Measurements from ENCODE around the gene PLBD1. TPM values are rescaled to one million over a fixed set of nuclear protein-coding genes. Genes with fewer than 3 reads are reported as not detected.
A peak's percentile ranks its signal among the peaks of the same experiment; 100 is the strongest.

PLBD1 gene
- total and polyA plus RNA-seq, 12 donors: 0.85 to 7.7 (median 6.6) TPM

DNA sequence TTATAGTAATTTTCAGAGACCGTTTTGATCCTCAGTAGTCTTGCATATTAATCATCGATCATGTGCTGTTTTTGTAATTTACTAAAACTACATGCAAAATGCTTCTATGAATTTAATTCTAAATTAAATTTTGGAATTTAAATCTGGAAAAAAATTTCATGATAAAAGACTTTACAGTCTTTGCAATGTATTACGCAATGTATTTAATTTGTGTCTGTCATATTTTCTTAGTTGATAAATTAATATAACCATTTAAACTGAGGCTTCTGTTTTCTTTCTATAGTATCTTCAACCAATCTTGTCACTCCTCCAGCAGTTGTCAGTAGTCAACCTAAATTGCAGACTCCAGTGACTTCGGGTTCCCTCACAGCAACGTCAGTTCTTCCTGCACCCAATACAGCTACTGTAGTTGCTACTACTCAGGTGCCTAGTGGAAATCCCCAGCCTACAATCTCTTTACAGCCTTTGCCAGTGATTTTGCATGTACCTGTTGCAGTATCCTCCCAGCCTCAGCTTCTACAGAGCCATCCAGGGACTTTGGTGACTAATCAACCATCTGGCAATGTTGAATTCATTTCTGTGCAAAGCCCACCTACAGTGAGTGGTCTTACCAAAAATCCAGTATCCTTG lies 107.4 kb downstream of the PLBD1 start:
- Histone ChIP-seq H3K36me3 (replicated peaks in 1 of 2) (peaks cover 0 to 50% of the 10 kb centered on the region in 2 donors), H3K9me3 (replicated peaks in 1 of 3) (no peaks in the 10 kb centered on the region), H3K27me3 (no peaks in the 10 kb centered on the region), H3K4me1 (replicated peaks in 1 of 2) (peaks cover 0 to 10% of the 10 kb centered on the region in 2 donors), H3K4me3 (no peak overlapping the region), H3K27ac (no peak overlapping the region)
- no peak for TF ChIP-seq POLR2A (IDR thresholded peaks at IDR 0.05)
- TF ChIP-seq, protein P1, sequence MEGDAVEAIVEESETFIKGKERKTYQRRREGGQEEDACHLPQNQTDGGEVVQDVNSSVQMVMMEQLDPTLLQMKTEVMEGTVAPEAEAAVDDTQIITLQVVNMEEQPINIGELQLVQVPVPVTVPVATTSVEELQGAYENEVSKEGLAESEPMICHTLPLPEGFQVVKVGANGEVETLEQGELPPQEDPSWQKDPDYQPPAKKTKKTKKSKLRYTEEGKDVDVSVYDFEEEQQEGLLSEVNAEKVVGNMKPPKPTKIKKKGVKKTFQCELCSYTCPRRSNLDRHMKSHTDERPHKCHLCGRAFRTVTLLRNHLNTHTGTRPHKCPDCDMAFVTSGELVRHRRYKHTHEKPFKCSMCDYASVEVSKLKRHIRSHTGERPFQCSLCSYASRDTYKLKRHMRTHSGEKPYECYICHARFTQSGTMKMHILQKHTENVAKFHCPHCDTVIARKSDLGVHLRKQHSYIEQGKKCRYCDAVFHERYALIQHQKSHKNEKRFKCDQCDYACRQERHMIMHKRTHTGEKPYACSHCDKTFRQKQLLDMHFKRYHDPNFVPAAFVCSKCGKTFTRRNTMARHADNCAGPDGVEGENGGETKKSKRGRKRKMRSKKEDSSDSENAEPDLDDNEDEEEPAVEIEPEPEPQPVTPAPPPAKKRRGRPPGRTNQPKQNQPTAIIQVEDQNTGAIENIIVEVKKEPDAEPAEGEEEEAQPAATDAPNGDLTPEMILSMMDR (IDR thresholded peaks at IDR 0.05): no peak
- WGBS, 4 donors: 92 to 97% (median 96%) methylated on average over 5 of the region's 5 CpGs
- no peak for DNase-seq
- intact Hi-C loops (cut with DNase I): no loop called here

DNA sequence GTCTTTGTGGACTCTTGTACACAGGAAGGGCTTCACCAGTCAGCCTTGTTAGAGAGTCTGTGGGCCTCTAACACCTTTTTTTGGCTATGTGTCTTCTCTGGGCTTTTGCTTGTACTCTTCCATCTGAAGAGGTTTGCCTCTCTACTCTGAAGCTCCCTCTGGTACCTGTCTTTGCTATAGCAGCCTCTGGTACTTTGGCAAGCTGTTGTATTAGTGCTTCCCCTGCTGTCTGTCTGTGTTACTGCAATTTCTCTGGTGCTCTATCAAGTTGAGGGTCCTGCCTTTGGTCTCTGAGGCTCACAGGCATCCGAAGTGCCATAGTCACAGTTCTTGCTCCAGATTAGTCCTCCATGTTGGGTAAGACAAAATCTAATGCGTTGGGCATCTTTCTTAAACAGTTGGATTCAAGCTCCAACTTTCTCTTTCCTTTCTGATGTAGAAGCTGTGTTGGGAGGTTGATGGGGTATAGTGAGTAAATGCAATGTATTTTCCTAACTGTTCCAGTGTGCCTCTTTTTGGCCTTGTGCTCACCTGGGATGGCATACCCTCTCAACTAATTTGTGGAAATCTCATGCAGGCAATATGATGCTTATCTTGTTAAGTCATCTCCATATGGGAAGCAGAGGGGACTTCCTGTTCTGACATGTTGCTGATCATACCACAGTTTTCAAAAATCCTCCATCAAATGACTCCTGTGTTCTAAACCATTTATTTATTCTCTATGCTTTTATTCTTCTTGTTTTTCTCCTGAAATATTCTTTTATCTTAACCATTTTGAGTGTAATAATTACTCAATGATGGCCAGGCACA lies 113.4 kb downstream of the PLBD1 start:
- TF ChIP-seq POLR2A (IDR thresholded peaks at IDR 0.05): no peak
- TF ChIP-seq, protein P1 (IDR thresholded peaks at IDR 0.05): peak in 5 of 6 experiments; percentile 33 to 57 (median 51)
- Histone ChIP-seq H3K9me3 (replicated peaks in 1 of 3) (no peaks in the 10 kb centered on the region), H3K4me3 (no peak overlapping the region), H3K27me3 (no peaks in the 10 kb centered on the region), H3K4me1 (replicated peaks in 1 of 2) (no peaks in the 10 kb centered on the region), H3K27ac (no peak overlapping the region), H3K36me3 (replicated peaks in 1 of 2) (peaks cover 0 to 43% of the 10 kb centered on the region in 2 donors)
- intact Hi-C loops (cut with DNase I): no loop called here
- 78 to 89% (median 86%) methylated on average over 2 of the region's 2 CpGs for WGBS, 4 donors
- no peak for DNase-seq

Small RNA genes within 50 kb of the gene (small RNA-seq; reads per million reads assigned to genes)
- gene RN7SKP134: 0 reads per million in 2 donors

Other genes starting within 250 kb of the PLBD1 start
- gene ATF7IP, start 202.2 kb downstream of the PLBD1 start, total RNA-seq: 100 to 1,000 TPM in 1 of 9 donors, 10 to 100 TPM in 8; 40.5 to 101 (median 49.2) TPM
- 10 to 100 TPM in 2 of 3 donors, 1 to 10 TPM in 1; 8.5 to 34.7 (median 16.7) TPM for gene ATF7IP, start 202.2 kb downstream of the PLBD1 start, polyA plus RNA-seq
- not detected for gene GUCY2C, start 128.7 kb upstream of the PLBD1 start, total RNA-seq
- gene GUCY2C, start 128.7 kb upstream of the PLBD1 start, polyA plus RNA-seq: not detected
- gene WBP11, start 235.6 kb upstream of the PLBD1 start, total RNA-seq: 100 to 1,000 TPM in 1 of 9 donors, 10 to 100 TPM in 8; 11.5 to 103 (median 29.5) TPM
- 100 to 1,000 TPM in 1 of 3 donors, 10 to 100 TPM in 2; 16.6 to 112 (median 20.2) TPM for gene WBP11, start 235.6 kb upstream of the PLBD1 start, polyA plus RNA-seq
- 1 to 10 TPM; 2.6 to 9.3 (median 4.3) TPM for gene C12orf60, start 235.8 kb upstream of the PLBD1 start, total RNA-seq
- gene C12orf60, start 235.8 kb upstream of the PLBD1 start, polyA plus RNA-seq: 10 to 100 TPM in 1 of 3 donors, 1 to 10 TPM in 2; 3.1 to 12.5 (median 4.8) TPM
- gene SMCO3, start 246.3 kb upstream of the PLBD1 start, total RNA-seq: under 1 TPM in 7 of 9 donors, not detected in 2; 0.11 to 0.41 (median 0.27) TPM
- under 1 TPM in 2 of 3 donors, not detected in 1; 0.20 to 0.24 TPM for gene SMCO3, start 246.3 kb upstream of the PLBD1 start, polyA plus RNA-seq